HG02938 (cell line): ENCODE results near the gene KRT7.

Experiments used
- ATAC-seq: cut with Tn5 transposase; IDR thresholded peaks from one replicate; pipeline ENCODE4 v1.9.1; 2021; ENCODE audit warnings: mild to moderate bottlenecking, moderate library complexity; ENCODE audit not compliant: unreplicated experiment

KRT7 gene

GRCh38 chr12:52294803-52295202 lies 61.8 kb downstream of the KRT7 start:
- ATAC-seq, result no peak

GRCh38 chr12:52295663-52296062 lies 62.6 kb downstream of the KRT7 start:
- no peak for ATAC-seq

- no peak for ATAC-seq
Measured at GRCh38 chr12:52296572-52297215, 63.7 kb downstream of the KRT7 start.
